T-cell (primary cell): ENCODE measurements around the gene PTPRJ. TPM values are rescaled to one million over a fixed set of nuclear protein-coding genes. Genes with fewer than 3 reads are reported as not detected.
A peak's percentile ranks its signal among the peaks of the same experiment; 100 is the strongest.

Experiments used
- ATAC-seq, 4 experiments: fragments of 200-7000 bp in 3 of 4; fragments of 150-1000 bp in 1 of 4; cut with Tn5 transposase; replicated peaks in 1 of 4; 1 replicate in 3 of 4; 2 replicates in 1 of 4; pipeline ENCODE4 v1.10.0; 2021; ENCODE audit warnings: moderate library complexity in 3 of 4, mild to moderate bottlenecking in 2 of 4, moderate number of reproducible peaks in 1 of 4
- CTCF ChIA-PET, 2 donors: fragments of 300-600 bp; sonication (Branson Sonifier 250); formaldehyde crosslinking; loops; one replicate each; lab custom pipeline; 2022; ENCODE audit warnings: antibody characterized with exemption in 2 of 2; lab: Charles Lee
- POLR2A ChIA-PET, 2 donors: fragments of 300-600 bp; sonication (Branson Sonifier 250); formaldehyde crosslinking; loops; one replicate each; lab custom pipeline; 2022; ENCODE audit warnings: antibody characterized with exemption in 2 of 2; lab: Charles Lee
- DNase-seq, 35 experiments: peaks; one replicate each; pipeline versions ENCODE4 v3.0.0 to v3.0.0-alpha.2; 2013 to 2023
- H3K27ac ChIP-seq: one replicate; pipeline ENCODE4 v1.5.1; 2013; ENCODE audit warnings: low read length
- H3K27me3 ChIP-seq, 2 experiments: replicated peaks in 1 of 2; 1 replicate in 1 of 2; 2 replicates in 1 of 2; pipeline versions ENCODE4 v1.6.1 to v1.7.0; 2013; ENCODE audit warnings: low read length in 1 of 2, mixed read lengths in 1 of 2; ENCODE audit not compliant: control insufficient read depth in 2 of 2, insufficient read depth in 2 of 2; ENCODE audit errors: extremely low read depth in 1 of 2
- H3K36me3 ChIP-seq, 2 donors: 1 replicate in 1 of 2; 2 replicates in 1 of 2; pipeline versions ENCODE4 v1.6.1 to v1.7.0; 2013; ENCODE audit warnings: low read length in 1 of 2; ENCODE audit not compliant: control insufficient read depth in 2 of 2, insufficient read depth in 1 of 2; ENCODE audit errors: extremely low read depth in 1 of 2
- H3K4me1 ChIP-seq, 2 experiments: 1 replicate in 1 of 2; 2 replicates in 1 of 2; pipeline versions ENCODE4 v1.6.1 to v1.7.0; 2013; ENCODE audit warnings: low read length in 2 of 2, mixed read lengths in 1 of 2; ENCODE audit not compliant: insufficient read depth in 2 of 2, control insufficient read depth in 1 of 2; ENCODE audit errors: extremely low read depth in 1 of 2
- H3K4me3 ChIP-seq, 2 donors: 1 replicate in 1 of 2; 2 replicates in 1 of 2; pipeline versions ENCODE4 v1.5.1 to v1.7.0; 2013; ENCODE audit warnings: mild to moderate bottlenecking in 2 of 2, low read length in 1 of 2, moderate library complexity in 1 of 2; ENCODE audit not compliant: control insufficient read depth in 1 of 2; ENCODE audit errors: extremely low read depth in 1 of 2
- H3K9me3 ChIP-seq: 2 replicates; pipeline ENCODE4 v1.7.0; 2013
- H3K27ac Mint-ChIP-seq, 2 donors: one replicate each; pipeline ENCODE4 v1.8.0; 2020 to 2021; ENCODE audit warnings: mild to moderate bottlenecking in 2 of 2, mixed read lengths in 2 of 2
- H3K27me3 Mint-ChIP-seq, 2 donors: one replicate each; pipeline ENCODE4 v1.8.0; 2021 to 2022; ENCODE audit warnings: mixed read lengths in 2 of 2
- H3K36me3 Mint-ChIP-seq: one replicate; pipeline ENCODE4 v1.8.0; 2021; ENCODE audit warnings: mixed read lengths
- H3K4me1 Mint-ChIP-seq, 3 donors: one replicate each; pipeline ENCODE4 v1.8.0; 2020 to 2022; ENCODE audit warnings: mixed read lengths in 3 of 3, mild to moderate bottlenecking in 1 of 3
- H3K4me3 Mint-ChIP-seq, 3 donors: one replicate each; pipeline ENCODE4 v1.8.0; 2020 to 2022; ENCODE audit warnings: mild to moderate bottlenecking in 3 of 3, mixed read lengths in 3 of 3, moderate library complexity in 3 of 3
- H3K9me3 Mint-ChIP-seq, 3 donors: one replicate each; pipeline ENCODE4 v1.8.0; 2020 to 2022; ENCODE audit warnings: mixed read lengths in 3 of 3
- WGBS: methylation state at CpG from one replicate; pipeline ENCODE4 v1.1.5; 2013; ENCODE audit warnings: missing lambda C conversion rate; ENCODE audit not compliant: insufficient coverage; 5-methylcytosine and 5-hydroxymethylcytosine counted together
- total RNA-seq, 35 experiments: library from RNA in 6 of 35; stranded (reverse) in 6 of 35; fragments of 120-200 nt in 1 of 35; gene quantifications; one replicate each; pipeline versions ENCODE4 v1.2.1 to v1.2.4 and lab custom pipeline; 2013 to 2026

Gene PTPRJ
- total RNA-seq, 5 donors from 2014 or later (not counting 1 experiment from before 2014, with no cell fraction given): 44.8 to 71.0 (median 57.9) TPM

DNA sequence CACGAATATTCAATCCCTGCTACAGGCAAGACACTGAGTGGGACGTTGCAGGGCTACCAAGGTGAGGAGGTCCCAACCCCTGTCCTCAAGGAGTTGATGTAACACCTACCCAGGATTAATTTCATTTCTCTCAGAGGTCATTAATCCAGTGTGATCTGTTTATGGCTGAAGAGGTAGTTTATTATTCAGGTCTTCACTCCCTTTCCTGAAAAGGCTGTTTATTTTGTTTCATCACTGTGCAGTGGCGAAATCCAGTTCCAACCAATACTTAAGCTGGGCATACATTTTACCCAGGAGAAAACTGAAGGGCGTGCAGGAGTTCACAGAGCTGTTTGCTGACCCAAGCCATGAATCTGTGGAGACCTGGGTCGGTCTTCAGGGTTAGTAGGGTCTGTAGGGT is 2.7 kb upstream of the PTPRJ start:
- no peaks in the 10 kb centered on the region for H3K9me3 ChIP-seq
- ChIA-PET CTCF (interaction anchor here in 1 of 2 donors (0.7 kb wide), 1 partner anchor 40 kb away, joined by 5 read pairs; no protein-coding TSS in a partner anchor), POLR2A (interaction anchor here in 1 of 2 donors (1.0 kb wide), 1 partner anchor 78 kb away, joined by 3 read pairs; no protein-coding TSS in a partner anchor)
- no peaks in the 10 kb centered on the region for H3K36me3 ChIP-seq
- 88% methylated on average over 3 of the region's 5 CpGs for WGBS
- no peaks in the 10 kb centered on the region for H3K27me3 ChIP-seq
- no peak overlapping the region for H3K4me3 Mint-ChIP-seq
- no peak overlapping the region for H3K4me3 ChIP-seq
- H3K36me3 Mint-ChIP-seq: no peaks in the 10 kb centered on the region
- H3K27ac ChIP-seq: no peak overlapping the region
- peaks cover 10 to 18% of the 10 kb centered on the region in 2 experiments for H3K4me1 ChIP-seq
- H3K27ac Mint-ChIP-seq: peak overlapping the region; percentile 13 to 34
- H3K4me1 Mint-ChIP-seq: peaks cover 18 to 27% (median 24%) of the 10 kb centered on the region in 3 donors
- H3K27me3 Mint-ChIP-seq: no peaks in the 10 kb centered on the region
- ATAC-seq: no peak
- DNase-seq: no peak
- no peaks in the 10 kb centered on the region for H3K9me3 Mint-ChIP-seq

DNA sequence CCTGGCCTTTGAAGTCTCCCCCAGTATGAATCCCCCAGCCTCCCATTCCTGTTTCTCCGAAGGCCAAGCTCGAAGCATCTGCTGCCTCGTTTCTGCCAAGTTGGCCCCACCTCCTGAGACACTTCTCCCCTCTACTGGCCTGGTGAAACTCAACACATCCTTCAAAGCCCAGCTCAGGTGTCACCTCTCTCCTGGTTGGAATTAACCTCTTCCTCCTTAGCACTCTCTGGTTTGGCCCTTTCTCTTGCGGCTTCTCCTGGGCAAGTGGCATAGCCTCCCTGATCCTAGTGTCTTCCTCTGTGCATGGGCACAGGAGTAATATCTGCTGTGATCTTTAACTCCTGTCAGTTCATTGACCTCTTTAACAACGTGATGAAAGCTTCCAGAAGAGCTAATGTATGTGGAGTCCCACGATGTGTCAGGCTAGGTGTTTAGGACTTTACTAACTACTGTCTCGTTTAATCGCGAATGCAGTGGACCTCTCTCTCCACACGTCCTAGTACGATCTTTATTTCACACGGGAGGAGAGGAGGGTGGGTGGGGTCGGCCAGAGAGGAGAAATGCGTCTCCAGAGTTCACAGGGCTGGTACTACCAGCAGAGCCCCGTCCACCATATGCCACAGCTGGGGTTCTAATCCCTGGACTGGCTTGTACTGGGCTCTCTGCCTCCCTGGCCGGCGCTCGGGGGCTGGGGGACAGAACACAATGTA is 826 bp upstream of the PTPRJ start:
- ChIA-PET CTCF (interaction anchor here (0.6 to 0.7 kb wide), 3 partner anchors 47 to 195 kb away, joined by 3 to 7 read pairs (median 5); no protein-coding TSS in a partner anchor), POLR2A (interaction anchor here in 1 of 2 donors (0.7 kb wide), 1 partner anchor 63 kb away, joined by 7 read pairs; no protein-coding TSS in a partner anchor)
- no peak for ATAC-seq
- Histone ChIP-seq H3K36me3 (no peaks in the 10 kb centered on the region), H3K27ac (peak overlapping the region; percentile 8), H3K4me3 (peak overlapping the region in 1 of 2 donors; percentile 43), H3K4me1 (peaks cover 21 to 30% of the 10 kb centered on the region in 2 experiments), H3K9me3 (no peaks in the 10 kb centered on the region), H3K27me3 (no peaks in the 10 kb centered on the region)
- H3K4me3 Mint-ChIP-seq: peak overlapping the region; percentile 67 to 75 (median 67)
- DNase-seq: no peak
- no peaks in the 10 kb centered on the region for H3K9me3 Mint-ChIP-seq
- H3K4me1 Mint-ChIP-seq: peaks cover 34 to 38% (median 35%) of the 10 kb centered on the region in 3 donors
- H3K27me3 Mint-ChIP-seq: no peaks in the 10 kb centered on the region
- WGBS: 85% methylated on average over 6 of the region's 18 CpGs
- H3K36me3 Mint-ChIP-seq: no peaks in the 10 kb centered on the region
- peak overlapping the region; percentile 18 to 19 for H3K27ac Mint-ChIP-seq

DNA sequence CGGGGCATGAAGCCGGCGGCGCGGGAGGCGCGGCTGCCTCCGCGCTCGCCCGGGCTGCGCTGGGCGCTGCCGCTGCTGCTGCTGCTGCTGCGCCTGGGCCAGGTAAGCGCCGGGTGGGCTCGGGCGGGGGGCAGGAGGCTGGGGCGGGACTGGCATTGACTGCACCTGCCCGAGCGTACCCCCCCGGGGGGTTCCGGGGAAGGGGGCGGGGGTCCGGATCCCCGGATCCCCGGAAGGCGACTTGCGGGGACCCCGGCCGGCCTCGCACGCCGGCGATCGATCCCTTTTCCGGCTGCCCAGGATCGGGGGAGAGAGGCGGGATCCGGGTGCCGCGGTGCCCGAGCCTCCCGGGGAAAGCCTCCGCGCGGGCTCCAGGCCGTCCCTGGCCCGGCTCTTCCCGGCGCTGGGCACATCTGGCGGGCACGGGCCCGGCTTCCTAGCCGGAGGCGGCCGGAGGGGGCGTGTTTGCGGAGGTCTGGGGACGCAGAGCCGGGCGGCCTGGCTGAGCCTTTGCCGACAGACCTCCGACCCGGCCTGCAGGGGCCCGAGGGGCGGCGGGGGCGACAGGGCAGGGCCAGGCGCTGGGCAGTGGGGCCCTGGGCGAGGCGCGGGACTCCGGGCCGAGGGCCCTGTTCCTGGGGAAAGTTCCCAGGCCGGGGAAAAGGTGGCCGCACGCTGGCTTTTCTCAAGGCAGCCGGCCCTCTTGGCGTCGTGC is 705 bp downstream of the PTPRJ start:
- under 1% methylated on average over 78 of the region's 82 CpGs for whole genome bisulfite sequencing

DNA sequence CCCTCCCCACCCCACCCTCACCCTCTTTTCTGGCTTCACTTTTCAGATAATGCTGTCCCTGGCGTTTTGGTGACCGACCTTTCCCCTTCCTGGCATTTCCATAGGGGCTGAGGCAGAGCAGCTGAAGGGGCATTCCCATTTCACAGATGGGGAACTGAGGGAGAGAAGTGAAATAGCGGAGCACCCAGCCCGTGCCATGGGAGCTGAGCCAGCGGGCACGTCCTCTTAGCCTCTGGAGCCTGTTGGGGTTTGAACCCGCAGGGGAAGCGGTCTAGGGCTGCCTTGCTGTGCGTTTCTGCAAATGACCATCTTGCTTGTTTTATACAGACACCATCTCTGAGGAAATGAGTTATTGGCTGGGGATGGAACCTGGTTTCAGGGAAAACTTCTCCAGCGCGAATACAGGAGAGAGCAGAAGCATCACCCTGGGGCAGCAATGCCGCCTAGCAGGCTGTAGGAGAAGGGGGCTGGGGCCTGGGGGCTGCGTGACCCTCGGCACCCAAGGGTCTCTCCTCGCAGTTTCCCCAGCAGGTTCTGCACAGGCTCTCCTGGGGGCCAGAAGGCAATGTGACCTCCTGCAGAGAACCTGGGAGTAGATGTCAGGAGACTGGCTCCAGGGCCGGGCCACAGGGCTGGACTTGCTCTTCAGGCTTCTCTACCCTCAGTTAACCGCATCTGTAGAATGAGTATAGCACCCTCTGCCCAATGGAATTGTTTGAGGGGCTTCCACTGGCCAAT is 1.5 kb downstream of the PTPRJ start:
- WGBS: 35% methylated on average over 16 of the region's 17 CpGs
- H3K36me3 ChIP-seq: no peaks in the 10 kb centered on the region
- Mint-ChIP-seq H3K9me3 (no peaks in the 10 kb centered on the region), H3K36me3 (peaks cover 4% of the 10 kb centered on the region), H3K4me1 (peaks cover 41 to 49% (median 45%) of the 10 kb centered on the region in 3 donors), H3K27ac (peak overlapping the region; percentile 76 to 90), H3K4me3 (peak overlapping the region; percentile 82 to 94 (median 91)), H3K27me3 (no peaks in the 10 kb centered on the region)
- ATAC-seq (no peak), DNase-seq (peak in 2 of 35 experiments; percentile 22 to 32)
- H3K4me1 ChIP-seq: peaks cover 21 to 43% of the 10 kb centered on the region in 2 experiments
- no peak overlapping the region for H3K27ac ChIP-seq
- ChIA-PET CTCF (interaction anchor here (0.6 to 2.5 kb wide), 6 partner anchors 16 to 158 kb away, joined by 3 to 15 read pairs (median 4); no protein-coding TSS in a partner anchor), POLR2A (interaction anchor here (1.0 to 1.2 kb wide), 2 partner anchors 20 kb away, joined by 6 to 8 read pairs; no protein-coding TSS in a partner anchor)
- no peaks in the 10 kb centered on the region for H3K27me3 ChIP-seq
- peak overlapping the region; percentile 55 to 69 for H3K4me3 ChIP-seq
- H3K9me3 ChIP-seq: no peaks in the 10 kb centered on the region

More for the DNA sequence above, 705 bp downstream of the PTPRJ start:
- Mint-ChIP-seq H3K4me1 (peaks cover 33 to 42% (median 37%) of the 10 kb centered on the region in 3 donors), H3K9me3 (no peaks in the 10 kb centered on the region), H3K27ac (no peak overlapping the region), H3K27me3 (no peaks in the 10 kb centered on the region), H3K4me3 (peak overlapping the region; percentile 82 to 94 (median 91)), H3K36me3 (peaks cover 1% of the 10 kb centered on the region)
- Histone ChIP-seq H3K27me3 (no peaks in the 10 kb centered on the region), H3K4me1 (peaks cover 21 to 41% of the 10 kb centered on the region in 2 experiments), H3K27ac (no peak overlapping the region), H3K4me3 (peak overlapping the region; percentile 55 to 69), H3K36me3 (no peaks in the 10 kb centered on the region), H3K9me3 (no peaks in the 10 kb centered on the region)
- CTCF ChIA-PET: no interaction called here
- POLR2A ChIA-PET: interaction anchor here in 1 of 2 donors (1.2 kb wide), 1 partner anchor 21 kb away, joined by 6 read pairs; no protein-coding TSS in a partner anchor
- peak; percentile 17 to 76 (median 56) for ATAC-seq
- peak in 2 of 35 experiments; percentile 29 to 44 for DNase-seq

DNA sequence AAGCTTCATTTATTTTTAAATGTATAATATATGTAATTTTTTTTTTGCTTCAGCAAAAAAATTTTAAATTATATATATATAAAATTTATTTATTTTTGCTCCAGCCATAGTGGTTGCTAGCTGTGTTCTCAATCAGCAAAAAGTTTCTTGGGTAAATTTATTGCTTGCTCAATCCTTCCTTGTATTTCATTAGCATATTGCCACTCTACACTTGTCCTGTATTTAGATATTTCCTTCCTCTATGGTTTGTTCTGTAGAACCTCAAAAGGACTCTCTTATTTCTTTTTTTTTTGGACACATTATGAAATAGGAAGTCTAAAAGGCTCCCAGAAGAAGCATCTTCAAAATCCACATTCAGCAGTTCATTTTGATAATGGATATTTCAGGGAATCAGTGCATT is 2.3 kb downstream of the PTPRJ start:
- H3K4me3 ChIP-seq: no peak overlapping the region
- no peaks in the 10 kb centered on the region for H3K36me3 ChIP-seq
- peaks cover 21 to 48% of the 10 kb centered on the region in 2 experiments for H3K4me1 ChIP-seq
- H3K36me3 Mint-ChIP-seq: peaks cover 4% of the 10 kb centered on the region
- DNase-seq (no peak), ATAC-seq (no peak)
- H3K27ac ChIP-seq: no peak overlapping the region
- peak overlapping the region; percentile 64 to 94 (median 82) for H3K4me3 Mint-ChIP-seq
- no peaks in the 10 kb centered on the region for H3K9me3 ChIP-seq
- H3K27me3 ChIP-seq: no peaks in the 10 kb centered on the region
- H3K9me3 Mint-ChIP-seq: no peaks in the 10 kb centered on the region
- ChIA-PET CTCF (interaction anchor here (0.7 to 2.5 kb wide), 7 partner anchors 15 to 164 kb away, joined by 3 to 15 read pairs (median 4); no protein-coding TSS in a partner anchor), POLR2A (interaction anchor here (0.5 to 1.4 kb wide), 8 partner anchors 19 to 59 kb away, joined by 3 to 9 read pairs (median 6); no protein-coding TSS in a partner anchor)
- peak overlapping the region; percentile 76 to 82 for H3K27ac Mint-ChIP-seq
- H3K4me1 Mint-ChIP-seq: peaks cover 47 to 56% (median 51%) of the 10 kb centered on the region in 3 donors
- H3K27me3 Mint-ChIP-seq: no peaks in the 10 kb centered on the region
